ENCODE data around the gene ALG12.
A peak's percentile ranks its signal among the peaks of the same experiment; 100 is the strongest.

The ALG12 gene

DNA sequence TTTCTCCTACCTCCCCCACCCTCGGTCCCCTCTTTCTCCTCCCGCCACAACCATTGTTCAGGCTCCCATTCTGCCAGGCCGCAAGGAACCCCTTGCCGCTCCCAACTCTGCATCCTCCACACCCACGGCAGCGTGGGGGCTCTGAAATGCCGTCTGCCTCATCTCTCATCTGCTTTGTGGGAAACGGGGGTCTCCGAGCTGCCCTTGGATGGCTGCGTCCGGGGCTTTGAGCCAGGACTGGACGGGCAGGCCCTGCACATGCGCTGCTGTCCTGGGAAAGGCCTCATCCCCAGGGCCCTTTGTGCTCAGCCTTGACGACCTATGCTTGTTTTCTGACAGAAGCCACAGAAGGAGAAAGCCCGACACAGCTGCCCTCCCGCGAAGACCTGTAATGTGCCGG is 8.7 kb upstream of the ALG12 start:
- TF ChIP-seq, protein P1, sequence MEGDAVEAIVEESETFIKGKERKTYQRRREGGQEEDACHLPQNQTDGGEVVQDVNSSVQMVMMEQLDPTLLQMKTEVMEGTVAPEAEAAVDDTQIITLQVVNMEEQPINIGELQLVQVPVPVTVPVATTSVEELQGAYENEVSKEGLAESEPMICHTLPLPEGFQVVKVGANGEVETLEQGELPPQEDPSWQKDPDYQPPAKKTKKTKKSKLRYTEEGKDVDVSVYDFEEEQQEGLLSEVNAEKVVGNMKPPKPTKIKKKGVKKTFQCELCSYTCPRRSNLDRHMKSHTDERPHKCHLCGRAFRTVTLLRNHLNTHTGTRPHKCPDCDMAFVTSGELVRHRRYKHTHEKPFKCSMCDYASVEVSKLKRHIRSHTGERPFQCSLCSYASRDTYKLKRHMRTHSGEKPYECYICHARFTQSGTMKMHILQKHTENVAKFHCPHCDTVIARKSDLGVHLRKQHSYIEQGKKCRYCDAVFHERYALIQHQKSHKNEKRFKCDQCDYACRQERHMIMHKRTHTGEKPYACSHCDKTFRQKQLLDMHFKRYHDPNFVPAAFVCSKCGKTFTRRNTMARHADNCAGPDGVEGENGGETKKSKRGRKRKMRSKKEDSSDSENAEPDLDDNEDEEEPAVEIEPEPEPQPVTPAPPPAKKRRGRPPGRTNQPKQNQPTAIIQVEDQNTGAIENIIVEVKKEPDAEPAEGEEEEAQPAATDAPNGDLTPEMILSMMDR (conservative IDR thresholded peaks at IDR 0.05; ENCODE audit: low read depth), result no peak

DNA sequence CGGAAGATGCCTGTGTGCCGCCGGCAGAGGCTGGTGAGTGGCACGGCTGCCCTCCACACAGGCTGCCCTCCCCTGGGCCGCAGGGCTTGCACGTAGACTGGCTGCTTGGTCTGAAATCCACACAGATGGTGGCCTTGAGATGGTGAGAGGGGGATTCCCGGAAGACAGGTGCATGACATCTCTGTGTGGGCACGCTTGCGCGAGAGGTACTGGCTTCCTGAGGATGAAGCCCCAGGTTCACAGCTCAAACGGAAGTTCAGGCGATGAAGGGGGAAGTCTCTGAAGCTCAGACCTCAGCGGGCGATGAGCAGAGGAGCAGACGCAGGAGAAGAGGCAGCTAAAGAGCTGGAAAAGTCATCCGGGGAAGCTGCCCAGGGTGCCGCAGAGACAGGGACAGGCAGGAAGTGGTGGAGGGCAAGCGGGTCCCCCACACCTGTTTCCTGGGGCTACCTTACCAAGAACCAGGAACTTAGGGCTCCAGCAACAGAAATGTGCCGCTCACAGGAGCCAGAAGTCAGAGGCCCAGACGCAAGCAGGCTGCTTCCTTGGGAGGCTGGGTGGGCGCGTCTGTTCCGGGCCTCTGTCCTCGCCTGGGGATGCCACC is 7.4 kb upstream of the ALG12 start:
- H3K27ac ChIP-seq, result peak overlapping the region; percentile 21; the same call in 1 of the 2 replicates
- ChIA-PET POLR2A (ENCODE audit: low non-redundant PET) (no interaction called here), CTCF (no interaction called here)
- DNase-seq (ENCODE audit: low spot score), result no peak
- TF ChIP-seq, protein P1 (conservative IDR thresholded peaks at IDR 0.05; ENCODE audit: low read depth), result no peak

More for the DNA sequence above, 8.7 kb upstream of the ALG12 start:
- ChIA-PET CTCF (interaction anchor here (0.8 kb wide), 1 partner anchor 103 kb away, joined by 3 read pairs; no protein-coding TSS in a partner anchor), POLR2A (ENCODE audit: low non-redundant PET) (no interaction called here)
- DNase-seq (ENCODE audit: low spot score), result no peak
- 0 out of 2 replicates have a peak overlapping the region, but pooled peaks have one; percentile 9 for H3K27ac ChIP-seq

DNA sequence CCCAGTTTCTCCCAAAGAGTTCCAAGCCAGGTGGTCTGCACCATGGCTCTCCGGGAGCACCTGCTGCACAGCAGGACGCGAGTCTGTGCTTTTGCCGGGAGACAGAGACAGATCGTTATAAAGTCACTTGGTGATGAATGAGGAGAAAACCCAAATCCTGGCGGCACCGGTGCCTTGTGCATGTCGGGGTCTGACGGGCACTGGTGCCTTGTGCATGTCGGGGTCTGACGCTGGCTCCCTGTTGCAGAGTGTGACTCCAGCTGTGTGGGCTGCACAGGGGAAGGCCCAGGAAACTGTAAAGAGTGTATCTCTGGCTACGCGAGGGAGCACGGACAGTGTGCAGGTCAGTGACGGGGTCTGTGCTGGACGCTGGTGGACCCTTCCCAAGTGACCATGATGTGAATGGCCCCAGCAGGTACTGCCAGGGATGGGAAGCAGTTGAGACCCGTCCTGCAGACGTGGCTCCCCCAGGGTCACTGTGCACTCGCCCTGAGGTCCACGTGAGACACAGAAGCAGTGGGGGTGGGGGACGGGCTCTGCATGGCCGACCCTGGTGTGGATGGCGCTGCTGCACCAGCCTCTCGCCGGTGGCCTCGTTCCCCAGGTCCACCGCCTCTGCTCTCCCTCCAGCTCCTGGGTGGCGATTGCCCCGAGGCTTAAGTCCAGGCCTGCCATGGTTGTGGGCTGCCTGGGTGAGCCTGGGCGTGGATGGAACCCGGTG is 6.0 kb upstream of the ALG12 start:
- H3K27ac ChIP-seq, result no peak overlapping the region
- ChIA-PET CTCF (no interaction called here), POLR2A (ENCODE audit: low non-redundant PET) (no interaction called here)
- TF ChIP-seq, protein P1 (conservative IDR thresholded peaks at IDR 0.05; ENCODE audit: low read depth), result no peak
- no peak for DNase-seq (ENCODE audit: low spot score)

DNA sequence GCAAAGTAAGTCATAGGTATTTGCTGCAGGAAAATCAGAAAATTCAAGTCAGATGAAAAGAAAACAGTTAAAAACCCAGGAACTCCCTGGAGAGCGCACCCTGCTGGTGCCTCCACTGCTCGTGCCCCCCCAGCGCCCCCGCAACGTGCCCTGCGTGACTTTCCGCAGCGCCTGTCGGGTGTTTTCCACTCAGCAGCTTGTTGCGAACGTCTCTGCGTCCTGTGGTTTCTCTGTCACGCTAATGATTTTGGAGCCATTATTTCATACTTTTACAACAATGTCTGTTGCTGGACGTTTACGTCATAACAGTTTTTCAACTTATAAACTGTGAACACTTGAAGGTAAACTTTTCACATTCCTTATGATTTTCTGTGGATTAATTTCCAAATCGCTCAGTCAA is 5.2 kb upstream of the ALG12 start:
- POLR2A ChIA-PET (ENCODE audit: low non-redundant PET), result no interaction called here
- peak overlapping the region; percentile 16; the same call in 1 of the 2 replicates for H3K27ac ChIP-seq

DNA sequence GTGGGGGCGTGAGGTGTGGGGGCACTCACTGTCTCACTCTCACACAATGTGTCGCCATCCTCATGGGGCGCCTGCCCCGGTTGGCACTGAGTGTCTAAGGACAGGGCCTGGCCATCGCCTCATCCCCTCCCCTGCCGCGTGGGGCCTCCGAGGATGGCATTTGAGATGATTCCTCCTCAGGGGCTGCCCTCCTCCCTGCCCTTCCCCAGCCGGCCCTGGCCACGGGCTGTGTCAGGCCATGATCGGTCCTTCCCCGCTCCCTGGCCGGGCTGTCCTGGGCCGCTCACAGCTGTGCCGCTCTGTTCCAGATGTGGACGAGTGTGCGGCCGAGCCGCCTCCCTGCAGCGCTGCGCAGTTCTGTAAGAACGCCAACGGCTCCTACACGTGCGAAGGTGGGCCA is 4.7 kb upstream of the ALG12 start:
- CTCF ChIA-PET, result no interaction called here
- TF ChIP-seq, protein P1 (conservative IDR thresholded peaks at IDR 0.05; ENCODE audit: low read depth), result no peak
- peak overlapping the region; percentile 16; the same call in 1 of the 2 replicates for H3K27ac ChIP-seq
- DNase-seq (ENCODE audit: low spot score), result no peak
- POLR2A ChIA-PET (ENCODE audit: low non-redundant PET), result no interaction called here

More for the DNA sequence above, 5.2 kb upstream of the ALG12 start:
- TF ChIP-seq, protein P1 (conservative IDR thresholded peaks at IDR 0.05; ENCODE audit: low read depth), result 0 out of 2 replicates have a peak, but pooled peaks have one; percentile 12
- DNase-seq (ENCODE audit: low spot score), result no peak
- CTCF ChIA-PET, result no interaction called here

DNA sequence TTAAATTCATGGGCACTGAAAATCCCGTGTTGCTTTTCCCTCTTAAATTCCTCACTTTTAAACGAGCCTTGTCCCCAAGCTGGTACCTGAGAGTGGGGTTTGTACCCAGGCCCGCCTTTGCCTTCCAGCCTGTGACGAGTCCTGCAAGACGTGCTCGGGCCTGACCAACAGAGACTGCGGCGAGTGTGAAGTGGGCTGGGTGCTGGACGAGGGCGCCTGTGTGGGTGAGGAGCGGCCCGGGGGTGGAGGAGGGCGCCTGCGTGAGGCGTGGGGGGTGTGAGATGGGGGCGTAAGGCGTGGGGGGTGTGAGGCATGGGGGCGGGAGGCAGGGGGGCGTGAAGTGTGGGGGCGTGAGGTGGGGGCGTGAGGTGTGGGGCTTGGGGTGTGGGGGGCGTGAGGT is 4.2 kb upstream of the ALG12 start:
- DNase-seq (ENCODE audit: low spot score), result no peak
- peak overlapping the region; percentile 37 for H3K27ac ChIP-seq
- POLR2A ChIA-PET (ENCODE audit: low non-redundant PET), result no interaction called here
- CTCF ChIA-PET, result no interaction called here
- TF ChIP-seq, protein P1 (conservative IDR thresholded peaks at IDR 0.05; ENCODE audit: low read depth), result no peak
